HG02763 (cell line): ENCODE data around the gene UNC13C.

Experiments
- ATAC-seq: cut with Tn5 transposase; IDR thresholded peaks from one replicate; pipeline ENCODE4 v1.9.1; 2021; ENCODE audit warnings: mild to moderate bottlenecking, moderate library complexity; ENCODE audit not compliant: unreplicated experiment

The UNC13C gene

DNA sequence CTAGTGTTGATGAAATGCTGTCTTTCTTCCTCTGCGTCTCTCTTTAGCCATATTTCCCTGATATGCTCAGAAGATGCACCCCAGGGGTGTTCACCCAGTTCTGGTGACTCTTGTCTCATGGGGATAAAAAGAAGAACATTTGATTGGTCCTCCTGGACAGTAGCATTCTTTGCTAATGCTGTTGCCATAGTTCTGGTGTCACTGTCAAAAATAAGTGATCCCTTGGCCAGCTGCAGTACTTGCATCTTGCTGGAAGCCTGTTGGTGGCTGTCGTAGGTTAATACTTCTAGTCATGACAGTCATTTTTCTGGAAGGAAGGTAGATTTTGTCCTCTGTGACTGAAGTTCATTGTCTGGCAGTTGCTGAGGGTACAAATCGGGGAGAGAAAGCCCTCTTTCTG, 124.5 kb downstream of the UNC13C start:
- ATAC-seq, result no peak

DNA sequence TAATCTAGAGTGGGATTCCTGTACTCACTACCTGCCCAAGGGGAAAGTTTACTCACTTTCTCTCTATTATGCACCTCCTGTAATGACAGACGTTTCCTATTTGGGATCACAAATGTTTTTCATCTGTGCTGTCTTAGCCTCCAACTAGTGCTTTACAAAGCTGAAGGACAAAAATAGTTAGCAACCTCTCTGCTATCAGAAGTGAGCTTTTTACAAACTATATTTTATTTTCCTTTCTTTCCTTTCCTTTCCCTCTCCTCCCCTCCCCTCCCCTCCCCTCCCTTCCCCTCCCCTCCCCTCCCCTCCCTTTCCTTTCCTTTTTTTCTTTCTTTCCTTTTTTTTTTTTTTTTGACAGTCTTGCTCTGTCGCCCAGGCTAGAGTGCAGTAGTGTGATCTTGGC, 130.8 kb downstream of the UNC13C start:
- no peak for ATAC-seq

DNA sequence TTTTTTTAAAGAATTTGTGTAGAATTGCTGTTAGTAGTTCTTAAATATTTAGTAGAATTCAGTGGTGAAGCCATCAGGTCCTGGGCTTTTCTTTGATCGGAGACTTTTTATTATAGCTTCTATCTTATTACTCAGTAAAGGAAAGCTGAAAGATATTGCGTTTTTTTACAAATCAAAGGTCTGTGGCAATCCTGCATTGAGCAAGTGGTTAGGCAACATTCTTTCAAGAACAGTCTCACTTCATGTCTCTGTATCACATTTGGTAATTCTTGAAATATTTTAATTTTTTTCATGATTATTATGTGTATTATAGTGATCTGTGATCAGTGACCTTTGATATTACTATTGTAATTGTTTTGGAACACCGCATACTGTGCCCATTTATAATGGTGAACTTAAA, 140.8 kb downstream of the UNC13C start:
- no peak for ATAC-seq

DNA sequence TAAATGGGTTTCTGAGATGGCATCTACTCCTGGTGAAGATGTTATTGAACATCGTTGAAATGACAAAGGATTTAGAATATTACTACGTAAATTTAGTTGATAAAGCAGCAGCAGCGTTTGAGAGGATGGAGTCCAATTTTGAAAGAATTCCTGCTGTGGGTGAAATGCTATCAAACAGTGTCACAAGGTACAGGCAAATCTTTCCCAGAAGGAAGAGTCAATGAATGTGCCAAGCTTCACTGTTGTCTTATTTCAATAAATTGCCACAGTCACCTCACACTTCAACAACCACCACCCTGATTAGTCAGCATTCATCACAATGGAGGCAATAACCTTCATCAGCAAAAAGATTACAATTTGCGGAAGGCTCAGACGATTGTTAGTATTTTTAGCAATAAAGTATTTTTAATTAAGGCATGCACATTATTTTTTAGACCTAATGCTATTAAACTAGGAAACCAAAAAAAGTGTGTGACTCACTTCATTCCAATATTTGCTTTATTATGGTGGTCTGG, 142.8 kb downstream of the UNC13C start:
- ATAC-seq, result no peak

DNA sequence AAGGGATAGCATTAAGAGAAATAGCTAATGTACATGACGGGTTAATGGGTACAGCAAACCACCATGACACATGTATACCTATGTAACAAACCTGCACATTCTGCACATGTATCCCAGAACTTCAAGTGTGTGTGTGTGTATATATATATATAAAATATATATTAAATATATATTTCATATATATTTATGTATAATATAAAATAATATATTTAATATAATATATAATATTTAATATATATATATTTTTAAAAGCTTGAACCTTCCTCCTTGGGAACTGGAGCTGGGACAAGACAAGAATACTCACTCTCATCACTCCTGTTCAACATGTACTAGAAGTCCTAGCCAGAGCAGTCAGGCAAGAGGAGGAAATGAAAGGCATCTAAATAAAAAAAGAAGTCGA, 149.3 kb downstream of the UNC13C start:
- no peak for ATAC-seq

DNA sequence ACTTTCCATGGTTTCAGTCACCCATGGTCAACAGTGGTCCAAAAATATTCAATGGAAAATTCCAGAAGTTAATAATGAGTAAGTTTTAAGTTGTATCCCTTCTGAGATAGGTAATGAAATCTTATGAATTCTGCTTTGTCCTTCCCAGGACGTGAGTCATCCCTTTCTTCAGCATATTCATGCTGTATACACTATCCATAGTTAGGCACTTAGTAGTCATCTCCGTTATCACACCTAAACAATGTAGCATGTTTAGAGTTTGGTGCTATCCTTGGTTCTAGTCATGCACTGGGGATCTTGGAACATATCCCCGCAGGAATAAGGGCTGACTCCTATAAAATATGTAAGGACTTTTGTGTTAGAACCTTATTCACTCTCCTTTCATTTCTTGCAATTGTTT, 153.2 kb downstream of the UNC13C start:
- no peak for ATAC-seq

DNA sequence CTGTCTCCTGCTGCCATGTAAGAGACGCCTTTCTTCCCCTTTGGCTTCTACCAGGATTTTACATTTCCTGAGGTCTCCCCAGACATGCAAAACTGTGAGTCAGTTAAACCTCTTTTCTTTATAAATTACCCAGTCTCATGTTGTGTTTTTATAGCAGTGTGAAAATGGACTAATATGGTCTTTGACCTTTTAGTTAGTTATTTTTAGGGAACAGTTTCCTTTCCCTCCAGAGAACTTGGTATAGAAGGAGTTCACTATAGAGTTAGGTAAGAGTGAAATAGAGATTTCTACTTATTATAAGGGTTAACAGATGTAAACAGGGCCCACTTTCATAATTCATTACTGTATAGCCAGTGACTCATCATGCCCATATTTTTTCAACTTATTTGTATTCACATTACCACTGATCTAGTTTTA, 170.9 kb downstream of the UNC13C start:
- ATAC-seq, result no peak

DNA sequence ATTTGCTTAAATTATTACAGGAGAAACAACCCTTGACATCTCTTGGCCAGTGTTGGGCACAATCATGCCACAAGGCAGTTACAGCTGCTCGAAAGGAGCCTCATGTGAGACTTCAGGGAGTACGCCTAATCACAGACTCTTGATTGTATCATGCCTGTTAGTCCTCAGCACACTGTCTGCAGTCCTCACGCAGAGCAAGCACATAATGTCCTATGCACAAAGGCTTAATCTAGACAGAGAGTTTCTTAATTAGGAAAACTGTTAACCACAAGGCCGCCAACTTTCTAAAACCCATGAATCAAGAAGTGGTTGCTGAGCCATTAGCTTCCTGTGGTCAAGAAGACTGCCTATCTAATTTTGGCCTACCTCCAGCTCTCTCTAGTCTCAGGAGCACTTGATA, 172.0 kb downstream of the UNC13C start:
- ATAC-seq, result no peak

DNA sequence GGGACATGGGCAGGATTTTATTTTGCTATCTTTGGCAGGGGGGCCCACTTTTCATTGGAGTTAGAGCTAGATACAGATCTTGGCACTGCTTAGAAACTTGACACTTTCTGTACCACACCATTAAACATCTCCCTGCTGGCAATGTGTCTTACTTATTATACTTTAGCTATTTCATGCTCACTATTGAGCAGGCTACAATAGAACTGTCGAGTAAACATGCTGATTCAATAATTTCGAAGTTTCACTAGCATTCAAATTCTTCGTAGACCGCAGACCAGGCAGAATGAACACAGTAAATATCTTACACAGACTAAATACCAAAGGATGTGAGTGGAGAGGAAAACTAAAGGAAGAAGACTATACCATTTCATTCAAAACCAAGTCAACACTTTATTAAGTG, 180.8 kb downstream of the UNC13C start:
- ATAC-seq, result no peak

DNA sequence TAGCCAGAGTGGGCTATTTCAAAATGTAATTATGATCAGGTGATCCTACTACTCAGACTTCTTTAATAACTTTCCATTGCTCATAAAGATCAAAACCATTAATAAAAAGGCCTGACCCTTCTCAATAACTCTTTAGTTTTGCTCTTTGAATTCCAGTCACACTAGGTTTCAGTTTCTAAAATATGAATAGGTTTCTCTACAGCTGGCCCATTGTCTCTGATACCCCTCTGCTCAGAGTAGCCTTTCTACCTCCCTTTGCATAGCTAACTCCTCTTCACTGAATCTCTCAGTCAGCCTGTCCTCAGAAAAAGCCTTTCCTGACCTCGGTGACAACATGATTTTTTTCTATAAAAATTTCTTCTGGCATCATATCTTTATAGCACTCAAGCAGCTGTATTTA, 209.1 kb downstream of the UNC13C start:
- ATAC-seq, result no peak

DNA sequence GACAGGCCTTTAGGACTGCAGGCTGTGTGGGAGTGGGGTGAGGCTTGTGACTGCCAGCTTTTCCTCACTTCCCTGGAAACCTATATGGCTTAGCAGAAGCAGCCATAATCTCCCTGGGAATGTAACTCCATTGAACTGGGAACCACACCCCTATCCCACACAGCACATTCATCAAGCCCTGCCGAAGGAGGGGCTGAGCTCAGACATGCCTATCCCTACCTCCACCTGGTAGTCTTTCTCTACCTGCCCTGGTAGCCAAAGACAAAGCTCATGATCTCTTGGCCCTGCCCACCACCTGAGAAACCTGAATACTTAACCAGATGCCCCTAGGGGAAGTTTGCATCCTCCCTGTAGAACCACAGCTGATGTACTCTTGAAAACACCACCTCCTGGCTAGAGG, 219.8 kb downstream of the UNC13C start:
- ATAC-seq, result no peak

DNA sequence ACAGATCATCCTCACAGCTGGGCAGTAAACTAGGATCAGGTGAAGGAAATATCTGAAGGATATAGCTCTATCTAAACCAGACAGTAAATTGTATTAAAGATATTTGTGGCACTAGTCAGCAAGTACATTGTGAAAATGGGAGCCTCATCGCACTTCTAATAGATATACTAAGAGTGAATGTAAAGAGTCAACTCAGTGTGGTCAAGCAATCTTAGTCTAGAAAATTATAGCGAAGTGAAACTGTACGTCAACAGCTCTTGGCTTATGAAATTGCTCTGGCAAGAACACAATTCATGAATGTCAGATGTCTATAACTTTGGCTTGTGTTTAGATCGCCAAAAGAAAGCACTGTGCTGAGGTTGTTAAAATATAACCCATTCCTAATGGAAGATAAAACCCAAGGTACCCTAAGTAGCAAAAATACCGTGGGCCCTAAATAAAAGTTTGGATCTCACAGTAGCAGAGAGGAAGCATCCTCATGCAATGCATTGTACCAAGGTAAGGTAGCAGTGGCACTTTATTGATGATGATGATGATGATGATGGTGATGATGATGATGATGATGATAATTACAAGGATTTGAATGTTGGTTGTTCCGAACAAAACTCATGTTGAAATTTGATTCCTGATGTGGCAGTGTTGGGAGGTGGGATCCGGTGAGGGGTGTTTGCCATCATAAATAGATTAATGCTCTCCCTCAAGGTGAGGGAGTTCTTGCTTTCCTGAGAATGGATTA, 228.5 kb downstream of the UNC13C start:
- no peak for ATAC-seq

DNA sequence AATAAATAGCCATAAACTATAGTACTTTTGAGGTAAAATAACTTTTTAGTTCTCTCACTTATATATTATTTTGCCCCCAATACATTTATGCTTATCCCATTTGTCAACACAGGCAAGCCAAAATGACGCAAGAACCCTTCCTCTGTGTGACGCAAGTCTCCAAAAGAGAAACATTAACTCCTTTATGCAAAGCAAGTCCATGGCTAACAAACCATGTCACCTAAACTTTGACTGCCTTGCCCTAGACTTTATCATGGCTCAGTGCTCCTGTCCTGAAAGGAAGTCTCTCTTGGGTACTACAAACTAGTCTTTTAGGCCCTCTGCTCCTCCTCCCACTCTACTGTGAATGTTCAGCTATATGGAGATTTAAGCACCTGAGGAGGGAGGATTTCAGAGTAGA, 230.5 kb downstream of the UNC13C start:
- no peak for ATAC-seq

DNA sequence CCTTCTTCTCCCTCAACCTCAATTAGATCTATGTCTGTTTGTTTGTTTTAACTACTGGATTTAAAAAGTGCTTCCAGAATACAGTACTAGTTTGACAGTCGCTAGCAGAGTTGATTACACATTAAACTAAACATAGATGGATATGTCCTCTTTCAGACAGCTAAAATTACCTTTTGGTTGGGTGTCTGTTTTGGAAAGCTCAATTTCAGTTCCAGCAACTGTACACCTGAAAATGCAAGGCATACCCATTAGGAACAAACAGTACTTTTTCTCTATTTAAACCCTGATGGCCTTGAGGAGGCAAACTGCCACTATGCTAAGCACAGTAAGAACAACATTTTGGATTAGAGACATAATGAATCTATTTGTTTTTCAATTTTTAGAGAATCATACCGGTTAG, 234.4 kb downstream of the UNC13C start:
- ATAC-seq, result no peak

DNA sequence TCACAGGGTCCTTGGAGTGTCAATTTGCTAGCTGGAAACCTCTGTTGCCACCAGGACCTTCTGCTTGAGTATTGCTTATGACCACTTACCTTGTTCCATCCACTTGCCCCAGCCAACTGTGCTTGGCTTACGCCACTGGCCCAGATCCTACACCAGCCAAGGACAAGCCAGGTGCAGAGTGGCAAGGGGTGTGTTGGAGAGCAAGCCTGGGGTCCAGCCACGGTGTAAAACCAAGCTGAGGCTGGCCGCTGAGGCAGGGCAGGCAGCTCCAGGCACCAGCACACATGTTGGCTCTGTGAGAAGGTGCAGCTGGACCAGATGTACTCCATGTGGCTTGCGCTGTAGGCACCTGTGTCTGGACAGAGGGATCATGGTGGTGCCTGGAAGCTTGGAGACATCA, 248.2 kb downstream of the UNC13C start:
- no peak for ATAC-seq

DNA sequence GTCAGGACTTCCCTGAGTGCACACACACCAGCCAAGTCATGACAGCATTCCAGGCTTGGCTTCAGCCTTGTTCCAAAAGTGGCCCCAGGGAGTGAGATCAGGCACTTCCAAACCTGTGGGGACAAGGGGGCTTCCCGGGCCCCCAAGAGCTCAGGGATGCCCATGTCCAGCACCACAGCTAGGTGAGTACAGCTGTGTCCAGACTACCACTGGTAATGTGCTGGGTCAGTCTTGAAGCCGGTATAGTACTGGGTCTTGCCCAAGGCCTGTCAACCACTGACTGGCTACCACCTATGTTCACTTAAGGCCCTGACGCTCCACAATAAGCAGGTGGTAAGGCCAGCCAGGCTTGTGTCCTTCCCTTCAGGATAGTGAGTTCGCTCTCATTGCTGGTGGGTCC, 249.3 kb downstream of the UNC13C start:
- ATAC-seq, result no peak

DNA sequence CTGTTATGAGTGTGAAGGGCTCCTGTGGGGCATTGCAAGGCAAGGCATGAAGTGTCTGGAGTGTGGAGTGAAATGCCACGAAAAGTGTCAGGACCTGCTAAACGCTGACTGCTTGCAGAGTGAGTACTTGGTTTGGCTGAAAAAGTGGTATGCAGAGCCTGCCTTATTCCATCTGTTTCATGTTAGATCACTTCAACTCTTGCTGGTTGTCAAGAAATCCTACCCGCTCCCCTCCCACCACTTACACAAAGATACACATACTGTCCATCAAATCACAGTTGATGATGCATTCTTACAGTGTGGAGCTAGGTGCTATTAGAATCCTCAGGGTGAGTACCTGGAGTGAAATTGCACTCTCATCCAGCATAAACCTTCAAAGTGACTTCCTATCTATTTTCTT, 272.1 kb downstream of the UNC13C start:
- ATAC-seq, result no peak

DNA sequence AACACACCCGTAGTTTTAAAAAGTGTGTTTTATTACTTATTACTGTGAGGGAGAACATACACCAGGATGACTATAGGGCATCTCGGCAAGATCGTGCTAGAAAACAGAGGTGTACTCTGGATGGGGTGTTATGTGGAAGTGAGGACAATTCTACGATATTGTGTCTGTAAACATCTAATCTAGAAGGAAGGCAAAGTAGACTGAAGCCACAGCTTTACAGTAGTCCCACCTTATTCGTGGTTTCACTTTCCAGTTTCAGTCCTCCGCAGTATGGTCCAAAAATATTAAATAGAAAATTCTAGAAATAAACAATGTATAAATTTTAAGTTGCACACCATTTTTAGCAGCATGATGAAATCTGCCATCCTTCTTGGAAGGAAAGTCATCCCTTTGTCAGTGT, 277.9 kb downstream of the UNC13C start:
- ATAC-seq, result no peak

DNA sequence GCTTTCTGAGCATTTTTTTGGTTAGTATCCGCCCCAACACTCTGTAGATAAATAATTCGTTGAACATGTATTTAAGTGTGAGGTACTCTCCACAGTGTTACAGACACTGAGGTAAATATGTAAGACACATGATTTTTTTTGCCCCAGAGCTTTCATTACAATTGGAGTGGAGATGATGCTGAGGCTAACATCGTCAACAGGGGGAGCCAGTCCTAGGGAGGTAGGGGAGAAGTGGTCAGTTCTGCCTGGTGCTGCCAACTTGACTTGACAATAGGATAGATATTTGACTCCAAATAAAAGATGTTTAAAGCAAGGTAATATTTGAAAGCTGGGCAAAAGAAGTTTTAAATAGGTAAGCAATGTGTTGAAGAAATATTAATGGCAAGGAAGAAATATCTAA, 295.7 kb downstream of the UNC13C start:
- no peak for ATAC-seq

DNA sequence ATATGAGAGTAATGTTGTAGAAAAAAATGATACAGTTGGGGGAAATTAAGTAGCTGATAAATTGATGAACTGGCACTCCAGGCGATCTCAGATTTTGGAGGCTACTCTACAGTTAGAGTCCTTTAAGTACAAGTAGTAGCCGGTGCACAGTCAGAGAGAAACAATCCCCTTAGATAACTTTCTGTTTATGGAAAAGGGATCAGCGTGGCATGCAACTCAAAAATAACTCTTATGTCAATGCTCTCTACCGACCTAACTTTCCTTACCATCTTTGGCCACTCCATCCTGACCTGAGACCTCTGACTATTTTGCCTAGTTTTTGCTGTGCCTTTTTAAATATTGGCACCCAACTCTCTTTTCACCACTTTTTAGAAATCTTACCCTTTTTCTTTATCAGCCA, 299.6 kb downstream of the UNC13C start:
- ATAC-seq, result no peak

DNA sequence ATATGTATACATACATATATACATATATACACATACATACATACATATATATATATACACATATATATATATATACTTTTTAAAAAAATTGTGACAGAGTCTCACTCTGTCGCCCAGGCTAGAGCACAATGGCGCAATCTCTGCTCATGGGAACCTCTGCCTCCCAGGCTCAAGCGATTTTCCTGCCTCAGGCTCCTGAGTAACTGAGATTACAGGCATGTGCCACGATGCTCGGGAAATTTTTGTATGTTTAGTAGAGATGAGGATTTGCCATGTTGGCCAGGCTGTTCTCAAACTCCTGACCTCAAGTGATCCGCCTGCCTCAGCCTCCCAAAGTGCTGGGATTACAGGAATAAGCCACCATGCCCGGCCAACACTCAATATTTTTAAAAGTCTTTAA, 302.5 kb downstream of the UNC13C start:
- no peak for ATAC-seq

DNA sequence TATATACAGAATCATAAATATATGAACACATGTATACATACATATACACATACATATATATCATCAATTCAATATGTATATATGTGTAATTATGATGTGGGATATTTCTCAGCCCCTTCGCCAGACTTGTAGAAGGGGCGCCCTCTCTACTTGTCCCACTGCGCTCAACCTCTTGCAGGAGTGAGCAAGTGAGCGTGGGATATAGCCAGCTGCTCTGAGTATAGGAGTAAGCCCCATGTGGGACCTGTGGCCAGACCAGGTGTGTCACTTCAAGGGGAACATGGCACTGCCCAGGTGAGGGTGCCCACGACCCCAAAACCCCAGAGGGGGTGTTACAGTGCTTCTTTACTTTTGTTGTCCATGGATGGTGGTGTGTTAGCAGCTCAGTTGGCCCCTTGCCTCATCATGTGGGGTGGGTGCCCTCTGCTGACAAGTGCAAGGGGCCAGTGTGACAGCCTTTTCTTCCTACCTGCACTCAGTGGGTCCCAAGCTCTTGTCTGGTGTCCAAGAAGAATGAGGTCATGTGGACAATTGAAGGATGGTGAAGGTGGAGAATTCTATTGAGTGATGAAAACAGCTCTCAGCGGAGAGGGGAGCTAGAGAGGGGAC, 304.1 kb downstream of the UNC13C start:
- ATAC-seq, result no peak

DNA sequence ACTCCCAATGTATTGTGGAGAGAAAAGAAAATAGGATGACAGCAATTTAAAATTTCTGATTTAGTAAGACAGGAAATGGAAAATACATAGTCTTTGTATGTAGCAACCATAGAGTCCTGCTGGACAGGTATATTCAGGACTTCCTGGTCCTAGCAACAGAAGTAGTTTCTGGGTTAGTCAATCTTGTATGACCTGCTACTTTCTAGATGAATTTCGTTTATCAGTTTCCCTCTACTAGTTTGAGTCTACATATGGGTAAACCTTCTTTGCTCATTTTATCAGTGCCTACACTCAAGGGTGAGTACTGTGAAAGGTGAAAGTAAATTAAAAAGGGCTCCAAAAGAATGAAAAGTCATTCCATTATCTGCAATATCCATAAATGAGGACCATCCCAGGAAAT, 309.8 kb downstream of the UNC13C start:
- ATAC-seq, result no peak
